HG03457 (cell line): Measurements from ENCODE around the gene TGFBR3L.
"Not testable (repeated sequence)": the region's sequence is repeated elsewhere in the genome, so short reads cannot be mapped to it uniquely, and the experiment has no call there.

ENCODE experiments used
- ATAC-seq: cut with Tn5 transposase; IDR thresholded peaks from one replicate; pipeline ENCODE4 v1.9.1; 2021; ENCODE audit warnings: moderate number of reproducible peaks; ENCODE audit not compliant: unreplicated experiment

TGFBR3L gene

GRCh38 chr19:7947939-7948338 lies 33.3 kb downstream of the TGFBR3L start:
- ATAC-seq: no peak

- ATAC-seq: no peak
Measured at GRCh38 chr19:7953060-7953459, 38.4 kb downstream of the TGFBR3L start.

GRCh38 chr19:7953576-7953975 lies 38.9 kb downstream of the TGFBR3L start:
- ATAC-seq: no peak

- no peak for ATAC-seq
Measured at GRCh38 chr19:7955696-7956095, 41.1 kb downstream of the TGFBR3L start.

GRCh38 chr19:7959211-7959610 lies 44.6 kb downstream of the TGFBR3L start:
- ATAC-seq: no peak

GRCh38 chr19:7961082-7961481 lies 46.5 kb downstream of the TGFBR3L start:
- ATAC-seq: not testable (repeated sequence)

- no peak for ATAC-seq
Measured at GRCh38 chr19:7961920-7962626, 47.4 kb downstream of the TGFBR3L start.

GRCh38 chr19:7962644-7963268 lies 48.1 kb downstream of the TGFBR3L start:
- ATAC-seq: no peak

- ATAC-seq: no peak
Measured at GRCh38 chr19:7963566-7963965, 48.9 kb downstream of the TGFBR3L start.

- no peak for ATAC-seq
Measured at GRCh38 chr19:7965259-7965841, 50.7 kb downstream of the TGFBR3L start.

GRCh38 chr19:7965921-7966665 lies 51.5 kb downstream of the TGFBR3L start:
- ATAC-seq: no peak

GRCh38 chr19:7968008-7968795 lies 53.6 kb downstream of the TGFBR3L start:
- ATAC-seq: no peak
